ENCODE measurements around the gene NUP214.
A peak's percentile ranks its signal among the peaks of the same experiment; 100 is the strongest.

NUP214 gene

DNA sequence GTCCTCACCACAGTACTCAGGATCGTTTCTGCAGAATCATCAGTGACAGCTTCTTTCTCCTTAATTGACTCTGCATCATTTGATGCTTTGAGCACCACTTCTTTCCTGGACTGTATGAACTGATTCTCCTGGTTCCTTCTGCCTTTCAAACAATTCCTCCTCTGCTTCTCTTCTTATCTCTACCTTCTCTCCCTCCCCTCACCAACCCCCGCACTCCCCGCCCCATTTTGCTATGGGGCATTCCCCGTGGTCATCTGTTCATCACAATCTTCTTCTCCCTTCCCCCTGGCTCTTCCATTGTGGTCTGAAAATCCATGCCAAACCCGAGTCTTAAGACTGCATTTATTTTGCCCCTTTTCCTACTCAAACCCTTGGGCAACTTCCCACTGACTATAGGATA, 93.0 kb downstream of the NUP214 start:
- H3K27me3 Mint-ChIP-seq: no peaks in the 10 kb centered on the region
- CTCF ChIA-PET: no interaction called here
- no peak overlapping the region for H3K4me3 Mint-ChIP-seq
- H3K36me3 Mint-ChIP-seq: peaks cover 51% of the 10 kb centered on the region
- no peaks in the 10 kb centered on the region for H3K4me1 Mint-ChIP-seq
- no peak overlapping the region for H3K27ac Mint-ChIP-seq
- DNase-seq: no peak
- H3K9me3 Mint-ChIP-seq: no peaks in the 10 kb centered on the region

DNA sequence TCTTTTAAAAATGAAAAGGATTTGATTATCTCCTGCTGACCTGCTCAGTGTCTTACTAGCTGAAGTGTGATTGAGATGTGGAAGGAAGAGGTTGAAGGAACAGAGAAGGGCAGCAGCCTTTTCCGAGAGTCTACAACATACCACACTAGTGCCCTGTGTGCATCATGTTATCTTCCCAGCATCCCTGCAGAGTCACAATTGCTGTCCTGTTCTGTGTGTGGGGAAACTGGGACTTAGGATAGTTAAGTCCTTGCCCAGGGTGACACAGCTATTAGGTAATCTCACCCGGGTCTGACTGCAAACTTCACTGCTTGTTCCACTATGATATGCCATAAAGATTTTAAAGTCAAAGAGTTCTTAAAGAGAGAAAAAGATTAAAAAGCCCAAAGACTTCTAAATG, 95.1 kb downstream of the NUP214 start:
- Mint-ChIP-seq H3K36me3 (peaks cover 42% of the 10 kb centered on the region), H3K4me1 (peaks cover 3% of the 10 kb centered on the region), H3K4me3 (no peak overlapping the region), H3K27ac (no peak overlapping the region), H3K27me3 (no peaks in the 10 kb centered on the region), H3K9me3 (no peaks in the 10 kb centered on the region)
- DNase-seq: no peak
- CTCF ChIA-PET: interaction anchor here (1.8 kb wide), 1 partner anchor 15 kb away, joined by 5 read pairs; no protein-coding TSS in a partner anchor

- peaks cover 38% of the 10 kb centered on the region for H3K36me3 Mint-ChIP-seq
- H3K9me3 Mint-ChIP-seq: no peaks in the 10 kb centered on the region
- DNase-seq: no peak
- CTCF ChIA-PET: no interaction called here
- H3K27me3 Mint-ChIP-seq: no peaks in the 10 kb centered on the region
- H3K27ac Mint-ChIP-seq: no peak overlapping the region
- peaks cover 6% of the 10 kb centered on the region for H3K4me1 Mint-ChIP-seq
- no peak overlapping the region for H3K4me3 Mint-ChIP-seq
Observed at GRCh38 chr9:131222460-131222859, 97.1 kb downstream of the NUP214 start.

DNA sequence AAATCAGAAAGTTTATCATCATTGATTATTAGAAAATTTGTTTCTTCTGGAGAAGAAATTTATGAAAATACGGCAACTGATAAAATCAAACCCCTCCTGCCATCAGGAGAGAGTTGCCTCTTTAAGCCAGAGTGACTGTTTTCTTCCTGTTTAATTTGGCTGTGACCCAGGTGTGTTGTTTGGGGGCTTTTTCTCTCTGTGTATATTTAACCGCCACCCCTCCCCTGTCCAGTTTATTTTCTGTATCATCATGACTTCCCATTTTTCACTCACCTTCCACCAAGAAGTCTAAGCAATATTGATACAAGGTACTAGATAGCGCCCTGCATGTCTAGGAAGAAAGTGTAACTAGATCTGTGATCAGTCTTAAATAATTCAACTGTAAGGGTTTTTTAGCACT, 100.8 kb downstream of the NUP214 start:
- CTCF ChIA-PET: no interaction called here
- Mint-ChIP-seq H3K4me3 (no peak overlapping the region), H3K9me3 (no peaks in the 10 kb centered on the region), H3K27ac (no peak overlapping the region), H3K27me3 (no peaks in the 10 kb centered on the region), H3K36me3 (peaks cover 32% of the 10 kb centered on the region), H3K4me1 (peaks cover 8% of the 10 kb centered on the region)
- no peak for DNase-seq

- no peak overlapping the region for H3K27ac Mint-ChIP-seq
- CTCF ChIA-PET: no interaction called here
- no peak overlapping the region for H3K4me3 Mint-ChIP-seq
- peaks cover 38% of the 10 kb centered on the region for H3K36me3 Mint-ChIP-seq
- no peaks in the 10 kb centered on the region for H3K9me3 Mint-ChIP-seq
- DNase-seq: no peak
- H3K4me1 Mint-ChIP-seq: peaks cover 8% of the 10 kb centered on the region
- no peaks in the 10 kb centered on the region for H3K27me3 Mint-ChIP-seq
Observed at GRCh38 chr9:131227112-131227958, 101.9 kb downstream of the NUP214 start.

- Mint-ChIP-seq H3K4me3 (no peak overlapping the region), H3K27ac (no peak overlapping the region), H3K9me3 (no peaks in the 10 kb centered on the region), H3K36me3 (peaks cover 33% of the 10 kb centered on the region), H3K27me3 (no peaks in the 10 kb centered on the region), H3K4me1 (peaks cover 8% of the 10 kb centered on the region)
- no peak for DNase-seq
- CTCF ChIA-PET: interaction anchor here (1.3 kb wide), 1 partner anchor 25 kb away, joined by 3 read pairs; no protein-coding TSS in a partner anchor
Observed at GRCh38 chr9:131227959-131228460, 102.6 kb downstream of the NUP214 start.

GRCh38 chr9:131228988-131229387, 103.6 kb downstream of the NUP214 start:
- no peak overlapping the region for H3K4me3 Mint-ChIP-seq
- H3K27me3 Mint-ChIP-seq: no peaks in the 10 kb centered on the region
- no peak for DNase-seq
- CTCF ChIA-PET: interaction anchor here (1.3 kb wide), 1 partner anchor 24 kb away, joined by 3 read pairs; no protein-coding TSS in a partner anchor
- H3K4me1 Mint-ChIP-seq: peaks cover 16% of the 10 kb centered on the region
- no peaks in the 10 kb centered on the region for H3K9me3 Mint-ChIP-seq
- H3K27ac Mint-ChIP-seq: no peak overlapping the region
- peaks cover 39% of the 10 kb centered on the region for H3K36me3 Mint-ChIP-seq

GRCh38 chr9:131233556-131233955, 108.2 kb downstream of the NUP214 start:
- no peak for DNase-seq
- Mint-ChIP-seq H3K4me3 (no peak overlapping the region), H3K9me3 (no peaks in the 10 kb centered on the region), H3K36me3 (peaks cover 44% of the 10 kb centered on the region), H3K27me3 (no peaks in the 10 kb centered on the region), H3K4me1 (peaks cover 41% of the 10 kb centered on the region), H3K27ac (peak overlapping the region; percentile 85)
- CTCF ChIA-PET: no interaction called here

DNA sequence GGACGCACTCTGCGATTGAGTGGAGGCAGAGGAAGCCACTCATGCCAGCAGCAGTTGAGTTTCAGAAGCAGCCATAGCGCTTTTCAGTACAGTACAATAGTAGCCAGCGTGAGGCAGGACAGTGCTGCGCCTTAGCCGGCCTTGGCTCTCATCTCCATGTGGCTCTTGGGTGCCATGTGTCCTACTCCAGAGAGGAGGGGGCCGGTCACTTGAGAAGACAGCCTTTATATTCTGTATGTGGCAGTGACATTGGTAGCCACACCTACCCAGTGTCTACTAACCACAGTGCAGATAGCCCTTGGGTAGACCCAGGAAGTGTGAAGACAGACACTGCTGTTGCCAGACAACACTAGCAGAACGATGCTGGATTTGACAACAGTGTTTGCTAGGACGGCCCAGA, 108.6 kb downstream of the NUP214 start:
- Mint-ChIP-seq H3K27ac (peak overlapping the region; percentile 85), H3K9me3 (no peaks in the 10 kb centered on the region), H3K27me3 (no peaks in the 10 kb centered on the region), H3K36me3 (peaks cover 45% of the 10 kb centered on the region), H3K4me3 (no peak overlapping the region), H3K4me1 (peaks cover 45% of the 10 kb centered on the region)
- CTCF ChIA-PET: interaction anchor here (1.7 kb wide), 1 partner anchor 102 kb away, joined by 4 read pairs; no protein-coding TSS in a partner anchor
- no peak for DNase-seq

- no peaks in the 10 kb centered on the region for H3K9me3 Mint-ChIP-seq
- peaks cover 51% of the 10 kb centered on the region for H3K4me1 Mint-ChIP-seq
- H3K27me3 Mint-ChIP-seq: no peaks in the 10 kb centered on the region
- DNase-seq: no peak
- no peak overlapping the region for H3K4me3 Mint-ChIP-seq
- peak overlapping the region; percentile 49 for H3K27ac Mint-ChIP-seq
- peaks cover 46% of the 10 kb centered on the region for H3K36me3 Mint-ChIP-seq
- CTCF ChIA-PET: interaction anchor here (1.7 kb wide), 1 partner anchor 101 kb away, joined by 4 read pairs; no protein-coding TSS in a partner anchor
Observed at GRCh38 chr9:131234799-131235479, 109.6 kb downstream of the NUP214 start.

DNA sequence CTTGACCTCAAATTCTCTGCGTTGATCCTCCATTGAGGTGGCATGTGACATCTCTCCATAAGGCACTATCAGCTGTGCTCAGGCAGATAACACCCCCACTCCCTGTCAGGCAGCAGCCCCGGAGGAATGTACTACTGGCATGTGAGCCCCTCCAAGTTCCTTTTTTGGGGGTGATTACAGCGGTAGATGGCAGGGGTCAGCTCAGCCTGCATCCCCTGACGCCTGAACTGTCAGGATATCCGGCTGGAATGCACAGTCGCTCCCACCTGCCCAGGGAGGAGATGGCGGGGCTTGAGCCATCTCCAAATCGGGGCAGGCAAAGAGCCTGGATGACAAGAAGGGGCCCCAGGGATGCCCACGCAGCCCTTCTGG, 110.1 kb downstream of the NUP214 start:
- H3K4me1 Mint-ChIP-seq: peaks cover 56% of the 10 kb centered on the region
- no peak for DNase-seq
- H3K9me3 Mint-ChIP-seq: no peaks in the 10 kb centered on the region
- peaks cover 41% of the 10 kb centered on the region for H3K36me3 Mint-ChIP-seq
- no peaks in the 10 kb centered on the region for H3K27me3 Mint-ChIP-seq
- CTCF ChIA-PET: interaction anchor here (1.7 kb wide), 1 partner anchor 101 kb away, joined by 4 read pairs; no protein-coding TSS in a partner anchor
- H3K27ac Mint-ChIP-seq: peak overlapping the region; percentile 49
- no peak overlapping the region for H3K4me3 Mint-ChIP-seq

DNA sequence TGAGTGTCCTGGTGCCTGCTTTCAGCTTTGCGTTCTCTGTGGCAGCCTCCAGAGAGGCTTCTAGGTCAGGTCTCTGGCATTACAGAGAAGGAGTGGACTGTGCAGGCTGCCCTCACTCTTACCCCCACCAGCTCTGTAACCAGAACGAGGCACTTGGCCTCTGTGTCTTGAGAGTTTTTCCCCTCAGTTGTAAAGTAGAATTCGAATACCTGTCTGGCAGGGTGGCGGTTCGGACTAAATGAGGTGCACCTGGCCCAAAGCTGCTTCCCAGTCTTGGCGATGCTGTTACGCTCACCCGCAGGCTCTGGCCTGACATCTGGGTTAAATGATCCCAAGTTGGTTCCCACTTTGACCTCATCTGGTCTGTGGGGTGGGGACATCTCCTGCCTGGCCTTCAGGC, 110.8 kb downstream of the NUP214 start:
- no peaks in the 10 kb centered on the region for H3K27me3 Mint-ChIP-seq
- H3K36me3 Mint-ChIP-seq: peaks cover 36% of the 10 kb centered on the region
- H3K4me1 Mint-ChIP-seq: peaks cover 56% of the 10 kb centered on the region
- H3K27ac Mint-ChIP-seq: peak overlapping the region; percentile 37
- H3K9me3 Mint-ChIP-seq: no peaks in the 10 kb centered on the region
- CTCF ChIA-PET: no interaction called here
- no peak overlapping the region for H3K4me3 Mint-ChIP-seq
- no peak for DNase-seq

- H3K36me3 Mint-ChIP-seq: peaks cover 31% of the 10 kb centered on the region
- no peak for DNase-seq
- CTCF ChIA-PET: interaction anchor here (0.9 kb wide), 1 partner anchor 19 kb away, joined by 3 read pairs; no protein-coding TSS in a partner anchor
- peak overlapping the region; percentile 96 for H3K27ac Mint-ChIP-seq
- H3K27me3 Mint-ChIP-seq: no peaks in the 10 kb centered on the region
- H3K9me3 Mint-ChIP-seq: no peaks in the 10 kb centered on the region
- no peak overlapping the region for H3K4me3 Mint-ChIP-seq
- H3K4me1 Mint-ChIP-seq: peaks cover 56% of the 10 kb centered on the region
Observed at GRCh38 chr9:131236761-131237160, 111.4 kb downstream of the NUP214 start.

- Mint-ChIP-seq H3K4me1 (peaks cover 56% of the 10 kb centered on the region), H3K36me3 (peaks cover 28% of the 10 kb centered on the region), H3K27me3 (no peaks in the 10 kb centered on the region), H3K4me3 (no peak overlapping the region), H3K27ac (peak overlapping the region; percentile 96), H3K9me3 (no peaks in the 10 kb centered on the region)
- DNase-seq: no peak
- CTCF ChIA-PET: interaction anchor here (0.9 kb wide), 1 partner anchor 19 kb away, joined by 3 read pairs; no protein-coding TSS in a partner anchor
Observed at GRCh38 chr9:131237291-131237690, 111.9 kb downstream of the NUP214 start.
